ENCODE measurements around the gene PLXNA1.
A peak's percentile ranks its signal among the peaks of the same experiment; 100 is the strongest.

The PLXNA1 gene

GRCh38 chr3:126982471-126983175 lies at the start of gene PLXNA1:
Gene PLXNA1 (plus strand): TSS chr3:126983115. CDS start chr3:126988594, 5,479 bp downstream.
- peak; percentile 89 for DNase-seq

- DNase-seq: peak; percentile 77
Observed at GRCh38 chr3:126934031-126934531, 48.8 kb upstream of the PLXNA1 start.

GRCh38 chr3:126934991-126935390 lies 47.9 kb upstream of the PLXNA1 start:
- no peak for DNase-seq

- no peak for DNase-seq
Observed at GRCh38 chr3:126935756-126936509, 47.0 kb upstream of the PLXNA1 start.

- DNase-seq: no peak
Observed at GRCh38 chr3:126936853-126937425, 46.0 kb upstream of the PLXNA1 start.

- DNase-seq: no peak
Observed at GRCh38 chr3:126937533-126937932, 45.4 kb upstream of the PLXNA1 start.

GRCh38 chr3:126937973-126938372 lies 44.9 kb upstream of the PLXNA1 start:
- DNase-seq: peak; percentile 63

- DNase-seq: no peak
Observed at GRCh38 chr3:126938520-126939337, 44.2 kb upstream of the PLXNA1 start.

GRCh38 chr3:126939338-126939718 lies 43.6 kb upstream of the PLXNA1 start:
- no peak for DNase-seq

GRCh38 chr3:126939733-126940132 lies 43.2 kb upstream of the PLXNA1 start:
- no peak for DNase-seq

- no peak for DNase-seq
Observed at GRCh38 chr3:126941721-126942270, 41.1 kb upstream of the PLXNA1 start.

GRCh38 chr3:126944089-126944965 lies 38.6 kb upstream of the PLXNA1 start:
- no peak for DNase-seq

GRCh38 chr3:126945171-126945721 lies 37.7 kb upstream of the PLXNA1 start:
- DNase-seq: no peak

- DNase-seq: no peak
Observed at GRCh38 chr3:126945891-126946290, 37.0 kb upstream of the PLXNA1 start.

GRCh38 chr3:126946405-126946804 lies 36.5 kb upstream of the PLXNA1 start:
- DNase-seq: peak; percentile 47

- DNase-seq: no peak
Observed at GRCh38 chr3:126947429-126947828, 35.5 kb upstream of the PLXNA1 start.

- DNase-seq: no peak
Observed at GRCh38 chr3:126948980-126949535, 33.9 kb upstream of the PLXNA1 start.

GRCh38 chr3:126951561-126951960 lies 31.4 kb upstream of the PLXNA1 start:
- no peak for DNase-seq

- no peak for DNase-seq
Observed at GRCh38 chr3:126952261-126952982, 30.5 kb upstream of the PLXNA1 start.

- DNase-seq: no peak
Observed at GRCh38 chr3:126952983-126953660, 29.8 kb upstream of the PLXNA1 start.
